HepG2 (cell line): ENCODE data around the gene TEDC1. TPM values are rescaled to one million over a fixed set of nuclear protein-coding genes. Genes with fewer than 3 reads are reported as not detected.

Experiments
- ATAC-seq: fragments of 200-7000 bp; cut with Tn5 transposase; 3 replicates; pipeline ENCODE4 v1.9.1; 2020; ENCODE audit warnings: mild to moderate bottlenecking, moderate library complexity
- BruUV-seq: library from RNA; stranded (reverse); fragments of 400-500 nt; replicated peaks from 2 replicates; lab custom pipeline; 2021; lab: Mats Ljungman, UMichigan
- CTCF ChIA-PET: fragments of 300-600 bp; formaldehyde crosslinking; extraction: SDS; loops from one replicate; lab custom pipeline; 2021; ENCODE audit warnings: low total read pairs, inconsistent platforms, low intra/inter-chr PET ratio; lab: Yijun Ruan, JAX
- POLR2A ChIA-PET: fragments of 350-600 bp; sonication (Branson Sonifier 250); formaldehyde crosslinking; loops from one replicate; lab custom pipeline; 2020; ENCODE audit warnings: antibody characterized with exemption, inconsistent platforms; lab: Yijun Ruan, JAX
- DNase-seq: peaks from one replicate; pipeline ENCODE4 v3.0.0-alpha.2; 2015; ENCODE audit warnings: low spot score
- FAIRE-seq: peaks from 3 replicates; lab custom pipeline; 2011; peaks lifted over from hg19 to GRCh38; lab: Jason Lieb, UNC
- H2AFZ ChIP-seq: one replicate; pipeline ENCODE4 v1.6.1; 2011; ENCODE audit warnings: low read length, inconsistent platforms
- H3K27ac ChIP-seq: fragments of 300-600 bp; 3 replicates; pipeline ENCODE4 v1.8.0; 2011; ENCODE audit warnings: mixed run types, mild to moderate bottlenecking, mixed read lengths, low read length, inconsistent platforms; ENCODE audit not compliant: insufficient read depth; ENCODE audit errors: extremely low read length
- H3K27me3 ChIP-seq, 2 experiments: fragments of 200-600 bp in 1 of 2; 2 replicates in 1 of 2; 3 replicates in 1 of 2; pipeline versions ENCODE4 v1.6.0 to v1.8.0; 2011; ENCODE audit warnings: low read length in 2 of 2, mild to moderate bottlenecking in 2 of 2, moderate library complexity in 2 of 2, inconsistent platforms in 1 of 2; ENCODE audit not compliant: insufficient read depth in 2 of 2, control insufficient read depth in 1 of 2
- H3K36me3 ChIP-seq, 2 experiments: fragments of 200-600 bp in 1 of 2; replicated peaks in 1 of 2; 2 replicates in 1 of 2; 3 replicates in 1 of 2; pipeline versions ENCODE4 v1.5.1 to v1.8.0; 2011; ENCODE audit warnings: low read length in 2 of 2, inconsistent platforms in 1 of 2; ENCODE audit not compliant: insufficient read depth in 2 of 2, control insufficient read depth in 1 of 2
- H3K4me1 ChIP-seq: 2 replicates; pipeline ENCODE4 v1.5.1; 2012; ENCODE audit warnings: low read length, inconsistent platforms; ENCODE audit not compliant: insufficient read depth
- H3K4me2 ChIP-seq: 2 replicates; pipeline ENCODE4 v1.6.0; 2011; ENCODE audit warnings: low read depth, low read length, inconsistent platforms
- H3K4me3 ChIP-seq, 3 experiments: fragments of 200-600 bp in 1 of 3; sonication (generic), shearing (Covaris generic) in 1 of 3; replicated peaks in 1 of 3; 2 replicates each; pipeline ENCODE4 v1.5.1; 2011 to 2016; ENCODE audit warnings: low read length in 3 of 3, inconsistent platforms in 2 of 3, low read depth in 2 of 3, mild to moderate bottlenecking in 2 of 3, control low read depth in 1 of 3, mixed read lengths in 1 of 3; ENCODE audit not compliant: insufficient read depth in 1 of 3
- H3K79me2 ChIP-seq: one replicate; pipeline ENCODE4 v1.6.1; 2011; ENCODE audit warnings: low read length, inconsistent platforms; ENCODE audit not compliant: insufficient read depth
- H3K9ac ChIP-seq: 2 replicates; pipeline ENCODE4 v1.6.0; 2011; ENCODE audit warnings: mild to moderate bottlenecking, low read depth, low read length, inconsistent platforms; ENCODE audit not compliant: insufficient read depth
- H3K9me3 ChIP-seq: 2 replicates; pipeline ENCODE4 v1.5.1; 2012; ENCODE audit warnings: mild to moderate bottlenecking, low read length
- H4K20me1 ChIP-seq: 2 replicates; pipeline ENCODE4 v1.6.0; 2011; ENCODE audit warnings: inconsistent platforms, mild to moderate bottlenecking, low read length, moderate library complexity; ENCODE audit not compliant: insufficient read depth
- ARHGAP35 ChIP-seq: sonication (generic); formaldehyde crosslinking; IDR thresholded peaks from 2 replicates; pipeline ENCODE4 v1.9.0; 2022; ENCODE audit warnings: mild to moderate bottlenecking, inconsistent platforms, moderate library complexity, missing genetic modification reagents, borderline replicate concordance
- ARID4A ChIP-seq: sonication (generic); formaldehyde crosslinking; IDR thresholded peaks from 2 replicates; pipeline ENCODE4 v1.5.0; 2020; ENCODE audit warnings: mild to moderate bottlenecking, missing genetic modification reagents, borderline replicate concordance
- DDIT3 ChIP-seq: sonication (generic); formaldehyde crosslinking; IDR thresholded peaks from 2 replicates; pipeline ENCODE4 v1.4.0; 2020; ENCODE audit warnings: mild to moderate bottlenecking, missing genetic modification reagents
- FOSL1 ChIP-seq: sonication (generic); formaldehyde crosslinking; IDR thresholded peaks from 2 replicates; pipeline ENCODE4 v1.9.0; 2021; ENCODE audit warnings: missing genetic modification reagents, borderline replicate concordance
- GTF2F1 ChIP-seq: fragments of 150-350 bp; IDR thresholded peaks from 2 replicates; pipeline ENCODE4 v1.6.1; 2014; ENCODE audit warnings: low read length
- HMGXB4 ChIP-seq, 2 experiments: sonication (generic) in 1 of 2; formaldehyde crosslinking in 1 of 2; IDR thresholded peaks; 2 replicates each; pipeline versions ENCODE4 v1.4.0 to v1.6.1; 2018 to 2020; ENCODE audit warnings: missing genetic modification reagents in 2 of 2, borderline replicate concordance in 1 of 2, low read depth in 1 of 2, mild to moderate bottlenecking in 1 of 2, missing biosample characterization in 1 of 2
- KDM1A ChIP-seq: IDR thresholded peaks from 2 replicates; pipeline ENCODE4 v1.6.1; 2016; ENCODE audit warnings: missing compliant biosample characterization
- KLF15 ChIP-seq: sonication (generic); formaldehyde crosslinking; IDR thresholded peaks from 2 replicates; pipeline ENCODE4 v1.8.1; 2023; ENCODE audit warnings: borderline replicate concordance, mild to moderate bottlenecking, inconsistent platforms, missing genetic modification reagents, mixed read lengths
- MEIS1 ChIP-seq: sonication (generic); formaldehyde crosslinking; IDR thresholded peaks from 2 replicates; pipeline ENCODE4 v1.9.0; 2021; ENCODE audit warnings: mild to moderate bottlenecking, missing genetic modification reagents, moderate library complexity, borderline replicate concordance
- POLR2G ChIP-seq: fragments of 200-400 bp; formaldehyde crosslinking; IDR thresholded peaks from 2 replicates; pipeline ENCODE4 v1.6.1; 2018; ENCODE audit warnings: mild to moderate bottlenecking, low read depth, low read length, moderate library complexity
- TARDBP ChIP-seq: sonication (generic); formaldehyde crosslinking; IDR thresholded peaks from 2 replicates; pipeline ENCODE4 v1.8.0; 2022; ENCODE audit warnings: mild to moderate bottlenecking, missing genetic modification reagents
- TBL1XR1 ChIP-seq: fragments of 150-350 bp; IDR thresholded peaks from 2 replicates; pipeline ENCODE4 v1.6.1; 2014; ENCODE audit warnings: borderline replicate concordance, low read length; ENCODE audit not compliant: partially characterized antibody
- TBP ChIP-seq: sonication (generic); formaldehyde crosslinking; IDR thresholded peaks from 2 replicates; pipeline ENCODE4 v1.5.0; 2020; ENCODE audit warnings: missing genetic modification reagents
- TEAD3 ChIP-seq: optimal IDR thresholded peaks from 2 replicates; pipeline ENCODE3; 2016; ENCODE audit warnings: borderline replicate concordance
- ZBTB20 ChIP-seq: sonication (generic); formaldehyde crosslinking; IDR thresholded peaks from 2 replicates; pipeline ENCODE4 v1.8.1; 2023; ENCODE audit warnings: missing genetic modification reagents, low read depth, mild to moderate bottlenecking, borderline replicate concordance
- ZNF234 ChIP-seq: sonication (generic); formaldehyde crosslinking; conservative IDR thresholded peaks from 2 replicates; pipeline ENCODE4 v1.5.1; 2020; ENCODE audit warnings: mild to moderate bottlenecking, missing genetic modification reagents
- ZNF703 ChIP-seq: sonication (generic); formaldehyde crosslinking; IDR thresholded peaks from 2 replicates; pipeline ENCODE4 v1.5.1; 2020; ENCODE audit warnings: missing genetic modification reagents, mild to moderate bottlenecking, moderate library complexity, borderline replicate concordance
- WGBS: methylation state at CpG from one replicate; pipeline ENCODE4 v1.1.6; 2017; ENCODE audit warnings: low lambda C conversion rate; 5-methylcytosine and 5-hydroxymethylcytosine counted together
- in situ Hi-C: cut with HindIII; loops from 2 replicates; pipeline ENCODE4 v1.10.0; 2017; ENCODE audit warnings: low pct_unique_long_range_greater_than_20kb; ENCODE audit not compliant: extremely low pct_ligation_motif_present
- intact Hi-C: fragments of 100-400 bp; cut with micrococcal nuclease; formaldehyde crosslinking; loops from one replicate; pipeline ENCODE4 v1.10.0; 2022; ENCODE audit not compliant: unreplicated experiment
- polyA plus RNA-seq, 8 experiments: library from polyadenylated mRNA; depleted of rRNA in 3 of 8; stranded (reverse) in 7 of 8; unstranded in 1 of 8; fragments of >200 nt; fragmentation: Illumina TruSeq in 4 of 8; extraction: Trizol in 4 of 8; gene quantifications; 2 replicates each; pipeline versions ENCODE4 v1.2.1 to v1.2.3, GENCODE V29; 2011 to 2016; ENCODE audit warnings: low read depth in 4 of 8, missing spikeins in 1 of 8, mixed read lengths in 1 of 8; ENCODE audit not compliant: insufficient read depth in 1 of 8
- total RNA-seq, 5 experiments: library from RNA; depleted of rRNA; stranded (reverse); fragments of >200 nt; fragmentation: Illumina TruSeq; extraction: Trizol; gene quantifications; 2 replicates each; pipeline ENCODE4 v1.2.3, GENCODE V29; 2016; ENCODE audit warnings: low read depth in 1 of 5

The TEDC1 gene
- total and polyA plus RNA-seq, 2 of the 13 experiments (the other 11 are each of a cell fraction or from before 2014, with no cell fraction given): 5.7 to 27.4 TPM

GRCh38 chr14:105525326-105525725, 34.3 kb downstream of the TEDC1 start:
- CTCF ChIA-PET: interaction anchor here (4.1 kb wide), 1 partner anchor 44 kb away, joined by 15 read pairs; no protein-coding TSS in a partner anchor
- no peak for FAIRE-seq
- intact Hi-C loops: no loop called here

More at GRCh38 chr14:105525326-105525725, 34.3 kb downstream of the TEDC1 start:
- Histone ChIP-seq H3K27me3 (peaks cover 0 to 12% of the 10 kb centered on the region in 2 experiments; a peak in 1 of 5 replicates), H4K20me1 (no peaks in the 10 kb centered on the region)
- TF ChIP-seq TBL1XR1 (no peak), TARDBP (CRISPR knock-in tag) (no peak), TEAD3 (CRISPR knock-in tag) (no peak), TBP (no peak), KLF15 (no peak), ARID4A (CRISPR knock-in tag) (no peak), HMGXB4 (CRISPR knock-in tag; IDR thresholded peaks at IDR 0.05; ENCODE audit: borderline replicate concordance in 1 of 2, low read depth in 1 of 2) (no peak), ZNF703 (CRISPR knock-in tag) (no peak), ARHGAP35 (CRISPR knock-in tag) (no peak), MEIS1 (CRISPR knock-in tag) (no peak), FOSL1 (CRISPR knock-in tag) (no peak), ZNF234 (no peak), DDIT3 (CRISPR knock-in tag) (no peak), ZBTB20 (CRISPR knock-in tag) (no peak), KDM1A (CRISPR knock-in tag) (no peak), GTF2F1 (no peak), POLR2G (no peak)
- TF ChIP-seq, all 625 proteins: peak for 0
- H3K27ac ChIP-seq: no peak overlapping the region
- peaks cover 26% of the 10 kb centered on the region for H3K4me1 ChIP-seq
- no peak overlapping the region for H2AFZ ChIP-seq
- H3K9ac ChIP-seq: no peak overlapping the region
- no peak overlapping the region for H3K4me3 ChIP-seq
- no TSS peak for BruUV-seq
- in situ Hi-C loops: loop anchor here (5.0 kb wide), 2 partner anchors 38 to 103 kb away; partner anchors contain the start of gene CRIP1
- ATAC-seq (no peak), DNase-seq (no peak)
- no peaks in the 10 kb centered on the region for H3K9me3 ChIP-seq
- POLR2A ChIA-PET: no interaction called here
- H3K4me2 ChIP-seq: peak overlapping the region; percentile 63; the same call in 1 of the 2 replicates
- no peaks in the 10 kb centered on the region for H3K79me2 ChIP-seq
- WGBS: 65% methylated on average over 9 of the region's 9 CpGs
- 0 out of 5 replicates have a peak, but pooled peaks cover 0 to 6% of the 10 kb centered on the region in 2 experiments for H3K36me3 ChIP-seq
